CD4-positive, alpha-beta T cell treated with Interleukin-12 subunit alpha and Interleukin-12 subunit beta, for 1 hour (primary cell): ENCODE results near the gene KIFC3.
"Not testable (repeated sequence)": the region's sequence is repeated elsewhere in the genome, so short reads cannot be mapped to it uniquely, and the experiment has no call there.

Experiments used
- DNase-seq: peaks from one replicate; pipeline ENCODE4 v3.0.0-alpha.2; 2020

Gene KIFC3

GRCh38 chr16:57786632-57787518 lies 15.4 kb downstream of the KIFC3 start:
- DNase-seq: no peak

- no peak for DNase-seq
These were observed 16.4 kb downstream of the KIFC3 start for GRCh38 chr16:57785924-57786323.

- DNase-seq: no peak
These were observed 16.9 kb downstream of the KIFC3 start for GRCh38 chr16:57785385-57785784.

DNA sequence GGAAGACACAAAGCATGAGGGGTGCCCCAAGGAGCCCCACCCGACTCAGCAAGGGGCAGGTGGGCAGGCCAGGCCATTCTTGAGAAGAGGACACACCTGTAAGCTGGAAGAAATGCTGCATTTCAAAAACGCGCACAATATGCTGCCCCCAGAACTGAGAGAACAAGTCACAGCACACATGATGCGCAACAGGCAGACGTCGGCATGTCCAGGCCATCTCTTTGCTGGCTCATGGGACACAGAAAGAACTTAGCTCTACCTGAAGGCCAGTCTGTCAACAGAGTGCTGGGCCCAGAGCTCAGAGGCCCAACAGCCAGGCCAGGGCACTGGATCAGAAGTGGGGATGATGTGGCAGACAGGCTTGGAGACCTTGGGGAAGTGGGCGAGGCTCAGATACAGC lies 18.0 kb downstream of the KIFC3 start:
- DNase-seq: no peak

GRCh38 chr16:57783883-57784282 lies 18.4 kb downstream of the KIFC3 start:
- no peak for DNase-seq

DNA sequence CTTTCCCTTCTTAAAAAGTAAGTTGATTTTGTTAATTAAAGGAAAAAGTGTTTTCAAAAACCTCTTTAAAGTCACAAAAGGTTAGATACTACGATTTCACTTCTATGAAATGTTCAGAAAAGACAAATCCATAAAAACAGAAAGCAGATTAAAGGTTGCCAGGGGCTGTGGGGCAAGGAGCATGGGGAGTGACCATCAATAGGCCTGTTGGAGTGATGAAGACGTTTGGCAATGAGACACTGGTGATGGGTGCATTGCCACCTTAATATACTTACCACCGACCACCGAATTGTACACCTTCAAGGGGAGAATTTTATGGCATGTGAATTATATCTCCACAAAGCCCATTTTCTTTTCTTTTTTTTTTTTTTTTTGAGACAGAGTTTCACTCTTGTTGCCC lies 19.2 kb downstream of the KIFC3 start:
- no peak for DNase-seq

DNA sequence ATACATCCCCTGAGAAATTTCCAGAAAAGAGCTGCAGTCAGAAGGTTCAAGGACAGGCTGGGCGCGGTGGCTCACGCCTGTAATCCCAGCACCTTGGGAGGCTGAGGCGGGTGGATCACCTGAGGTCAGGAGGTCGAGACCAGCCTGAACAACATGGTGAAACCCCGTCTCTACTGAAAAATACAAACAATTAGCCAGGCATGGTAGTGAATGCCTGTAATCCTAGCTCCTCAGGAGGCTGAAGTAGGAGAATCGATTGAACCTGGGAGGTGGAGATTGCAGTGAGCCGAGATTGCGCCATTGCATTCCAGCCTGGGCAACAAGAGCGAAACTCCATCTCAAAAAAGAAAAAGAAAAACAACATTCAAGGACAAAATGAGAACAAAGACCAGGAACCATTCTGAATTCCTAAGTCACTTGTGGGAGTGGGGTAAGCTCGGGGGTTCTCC lies 19.7 kb downstream of the KIFC3 start:
- DNase-seq: not testable (repeated sequence)

- DNase-seq: no peak
These were observed 20.3 kb downstream of the KIFC3 start for GRCh38 chr16:57781741-57782606.

GRCh38 chr16:57781349-57781740 lies 20.9 kb downstream of the KIFC3 start:
- DNase-seq: no peak

- not testable (repeated sequence) for DNase-seq
These were observed 22.5 kb downstream of the KIFC3 start for GRCh38 chr16:57779836-57780235.

GRCh38 chr16:57778658-57779057 lies 23.6 kb downstream of the KIFC3 start:
- no peak for DNase-seq

GRCh38 chr16:57775661-57776469 lies 26.4 kb downstream of the KIFC3 start:
- no peak for DNase-seq

DNA sequence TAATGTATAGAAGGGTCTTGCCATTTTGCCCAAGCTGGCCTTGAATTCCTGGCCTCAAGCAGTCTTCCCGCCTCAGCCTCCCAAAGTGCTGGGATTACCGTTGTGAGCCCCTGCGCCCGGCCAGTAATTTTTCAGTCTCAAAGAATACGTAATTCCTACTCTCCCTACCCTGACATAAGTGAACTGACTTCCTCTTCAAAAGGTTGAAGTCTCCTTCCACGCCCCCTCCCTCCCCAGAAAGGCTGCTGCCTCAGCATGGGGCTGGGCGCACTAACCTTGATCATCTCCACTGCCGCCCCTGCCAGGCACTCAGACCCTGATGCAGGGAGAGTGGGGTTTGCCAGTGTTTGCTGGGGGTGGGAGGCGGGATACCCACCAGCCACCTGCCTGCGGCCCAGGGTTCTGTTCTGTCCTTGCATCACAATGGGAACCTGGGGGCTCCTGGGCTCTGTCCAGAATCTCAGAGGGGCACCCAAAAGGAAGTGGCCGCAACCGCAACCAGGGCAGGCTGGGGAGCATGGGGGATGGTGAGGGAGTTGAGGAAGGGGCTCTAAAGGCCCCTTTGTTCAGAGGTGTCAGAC lies 27.5 kb downstream of the KIFC3 start:
- no peak for DNase-seq

- DNase-seq: no peak
These were observed 28.5 kb downstream of the KIFC3 start for GRCh38 chr16:57773655-57774295.

DNA sequence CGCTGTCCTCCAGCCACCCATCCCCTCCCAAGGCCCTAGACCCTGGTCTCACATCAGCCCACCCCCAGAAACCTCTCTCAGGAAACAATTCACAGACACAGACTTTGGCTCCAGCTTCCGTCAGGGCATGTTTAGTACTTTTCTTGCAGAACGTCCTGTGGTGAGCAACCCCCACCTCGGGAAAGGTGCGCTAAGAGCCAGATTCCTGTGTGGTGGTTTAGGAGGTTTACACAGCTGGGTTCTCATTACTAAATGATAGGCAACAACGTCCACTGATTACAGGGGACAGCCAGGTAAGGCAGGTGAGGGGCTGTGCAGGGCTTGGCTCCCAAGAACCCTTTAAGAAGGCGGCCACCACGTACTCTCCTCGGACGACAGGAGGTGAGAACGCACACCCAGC lies 29.3 kb downstream of the KIFC3 start:
- DNase-seq: no peak

- no peak for DNase-seq
These were observed 31.0 kb downstream of the KIFC3 start for GRCh38 chr16:57771141-57771785.

- no peak for DNase-seq
These were observed 31.9 kb downstream of the KIFC3 start for GRCh38 chr16:57770361-57770760.

DNA sequence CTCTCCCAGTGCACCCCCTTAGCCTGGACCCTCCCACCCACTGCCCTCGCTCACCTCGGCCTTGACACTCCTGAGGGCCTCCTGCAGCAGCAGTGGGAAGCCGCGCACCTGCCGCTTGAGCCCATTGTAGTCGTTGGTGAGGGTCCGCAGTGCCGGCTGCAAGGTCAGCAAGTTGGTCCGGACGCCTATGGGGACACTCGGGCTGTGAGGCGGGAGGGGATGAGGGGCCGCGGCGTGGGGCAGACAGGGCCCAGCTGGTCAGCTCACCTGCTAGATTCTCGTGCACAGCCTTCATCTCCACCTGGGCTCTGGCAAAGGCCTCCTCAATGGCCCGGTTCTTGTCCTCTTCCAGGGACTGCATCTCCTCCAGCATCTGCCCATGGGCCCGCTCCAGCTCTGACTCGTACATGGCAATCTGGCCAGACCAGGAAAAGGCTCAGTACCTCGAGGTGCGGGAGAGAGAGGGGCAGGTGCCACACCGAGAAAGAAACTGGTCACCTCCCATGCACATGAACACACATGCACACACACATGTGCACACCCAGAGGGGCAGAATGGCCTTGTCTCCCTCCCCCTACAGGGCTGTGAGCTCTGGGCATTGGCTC lies 32.6 kb downstream of the KIFC3 start:
- DNase-seq: no peak

DNA sequence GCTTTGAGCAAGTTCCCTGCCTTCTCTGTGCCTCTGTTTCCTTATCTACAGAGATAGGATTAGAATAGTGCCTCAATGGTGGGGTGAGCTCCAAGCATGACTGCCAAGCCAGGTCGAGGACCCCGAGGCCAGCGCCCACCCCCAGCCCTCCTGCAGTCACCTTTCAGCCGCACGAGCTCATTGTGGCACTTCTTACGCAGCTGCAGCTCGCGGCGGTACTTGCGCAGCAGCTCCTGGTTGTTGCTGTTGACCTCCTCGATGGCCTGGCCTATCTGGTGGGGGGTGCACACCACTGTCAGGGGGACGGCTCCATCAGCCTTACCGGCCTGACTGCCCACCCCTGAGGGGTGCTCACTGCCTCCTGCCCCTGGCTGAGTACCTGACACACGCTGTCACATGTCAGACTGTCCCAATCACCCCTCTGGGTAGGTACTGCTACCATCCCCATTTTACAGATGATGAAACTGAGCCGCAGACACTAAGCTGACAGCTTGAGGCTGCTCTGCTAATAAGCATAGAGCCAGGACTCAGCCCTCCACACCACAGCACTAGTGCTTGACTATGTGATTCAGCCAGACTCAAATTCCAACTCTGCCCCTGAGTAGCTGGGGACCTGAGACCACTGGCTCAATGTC lies 35.5 kb downstream of the KIFC3 start:
- no peak for DNase-seq

- no peak for DNase-seq
These were observed 37.0 kb downstream of the KIFC3 start for GRCh38 chr16:57765160-57765728.
